HG02870 (cell line): ENCODE measurements around the gene MINDY2.

Experiments used
- ATAC-seq: cut with Tn5 transposase; IDR thresholded peaks from one replicate; pipeline ENCODE4 v1.9.1; 2021; ENCODE audit warnings: mild to moderate bottlenecking, moderate library complexity; ENCODE audit not compliant: unreplicated experiment

The MINDY2 gene

GRCh38 chr15:58770857-58771620 lies at the start of gene MINDY2:
TSS of gene MINDY2 (plus strand) at chr15:58771302. CDS start at chr15:58771396, 94 bp downstream.
- peak; percentile 85 for ATAC-seq

- ATAC-seq: peak; percentile 86
Observed at GRCh38 chr15:58724466-58724865, 46.6 kb upstream of the MINDY2 start.

- ATAC-seq: no peak
Observed at GRCh38 chr15:58726867-58727266, 44.2 kb upstream of the MINDY2 start.

- no peak for ATAC-seq
Observed at GRCh38 chr15:58731756-58732535, 39.2 kb upstream of the MINDY2 start.

GRCh38 chr15:58732625-58733363 lies 38.3 kb upstream of the MINDY2 start:
- ATAC-seq: no peak

GRCh38 chr15:58734859-58735258 lies 36.2 kb upstream of the MINDY2 start:
- ATAC-seq: no peak

GRCh38 chr15:58736018-58736643 lies 35.0 kb upstream of the MINDY2 start:
- no peak for ATAC-seq

- ATAC-seq: no peak
Observed at GRCh38 chr15:58737298-58737697, 33.8 kb upstream of the MINDY2 start.

GRCh38 chr15:58738046-58738707 lies 32.9 kb upstream of the MINDY2 start:
- no peak for ATAC-seq

GRCh38 chr15:58740436-58740835 lies 30.7 kb upstream of the MINDY2 start:
- no peak for ATAC-seq

GRCh38 chr15:58741032-58741431 lies 30.1 kb upstream of the MINDY2 start:
- ATAC-seq: no peak

GRCh38 chr15:58742022-58742813 lies 28.9 kb upstream of the MINDY2 start:
- no peak for ATAC-seq

- ATAC-seq: no peak
Observed at GRCh38 chr15:58742819-58743502, 28.1 kb upstream of the MINDY2 start.

- no peak for ATAC-seq
Observed at GRCh38 chr15:58746174-58746573, 24.9 kb upstream of the MINDY2 start.

- no peak for ATAC-seq
Observed at GRCh38 chr15:58748040-58748851, 22.9 kb upstream of the MINDY2 start.

GRCh38 chr15:58748852-58749531 lies 22.1 kb upstream of the MINDY2 start:
- ATAC-seq: peak; percentile 17

- peak; percentile 87 for ATAC-seq
Observed at GRCh38 chr15:58749532-58750337, 21.4 kb upstream of the MINDY2 start, which contains the start of gene ADAM10. TSS of gene ADAM10 (minus strand) at chr15:58749707. CDS start at chr15:58749534, 173 bp downstream.
